NOMO-1 treated with DMSO at 0.1 percent for 48 hours (cell line): ENCODE results near the gene CSNK2A2.
A peak's percentile ranks its signal among the peaks of the same experiment; 100 is the strongest.

Source experiments
- DNase-seq: peaks from one replicate; lab custom pipeline; 2025; ENCODE audit not compliant: unreplicated experiment; lab: John Stamatoyannopoulos, UW

The CSNK2A2 gene

DNA sequence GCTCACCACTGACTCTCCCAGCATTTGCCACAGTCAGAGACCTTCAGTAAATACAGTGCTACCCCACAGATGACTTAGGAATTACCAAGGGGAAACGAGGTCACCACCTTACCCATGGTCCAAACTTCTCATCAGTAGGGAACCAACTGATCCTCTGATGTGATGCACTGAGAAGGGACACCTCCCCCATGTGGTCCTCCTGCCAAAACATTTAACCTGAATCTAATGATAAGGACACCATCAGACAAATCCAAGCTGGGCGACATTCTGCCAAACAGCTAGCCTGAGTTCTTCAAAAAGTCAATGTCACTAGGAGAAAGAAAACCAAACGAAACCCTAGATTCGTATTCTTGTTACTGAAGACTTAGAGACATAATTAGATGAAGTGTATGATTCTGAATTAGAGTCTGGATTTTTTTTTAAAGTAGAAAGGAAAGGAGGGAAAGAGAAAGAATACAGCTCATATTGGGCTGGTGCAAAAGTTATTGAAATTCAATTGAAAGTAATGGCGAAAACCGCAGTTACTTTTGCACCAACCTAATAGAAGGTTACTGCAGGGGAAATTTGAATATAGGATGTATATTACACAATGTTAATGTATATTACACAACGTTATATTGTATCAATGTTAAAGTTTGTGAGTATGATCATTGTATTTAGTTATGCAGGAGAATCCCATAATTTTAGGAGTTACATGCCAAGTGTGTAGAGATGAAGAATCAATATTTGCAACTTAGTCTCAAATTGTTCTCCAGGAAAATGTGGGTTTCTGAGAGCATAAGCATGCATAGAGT lies 2.3 kb upstream of the CSNK2A2 start:
- DNase-seq, result no peak

DNA sequence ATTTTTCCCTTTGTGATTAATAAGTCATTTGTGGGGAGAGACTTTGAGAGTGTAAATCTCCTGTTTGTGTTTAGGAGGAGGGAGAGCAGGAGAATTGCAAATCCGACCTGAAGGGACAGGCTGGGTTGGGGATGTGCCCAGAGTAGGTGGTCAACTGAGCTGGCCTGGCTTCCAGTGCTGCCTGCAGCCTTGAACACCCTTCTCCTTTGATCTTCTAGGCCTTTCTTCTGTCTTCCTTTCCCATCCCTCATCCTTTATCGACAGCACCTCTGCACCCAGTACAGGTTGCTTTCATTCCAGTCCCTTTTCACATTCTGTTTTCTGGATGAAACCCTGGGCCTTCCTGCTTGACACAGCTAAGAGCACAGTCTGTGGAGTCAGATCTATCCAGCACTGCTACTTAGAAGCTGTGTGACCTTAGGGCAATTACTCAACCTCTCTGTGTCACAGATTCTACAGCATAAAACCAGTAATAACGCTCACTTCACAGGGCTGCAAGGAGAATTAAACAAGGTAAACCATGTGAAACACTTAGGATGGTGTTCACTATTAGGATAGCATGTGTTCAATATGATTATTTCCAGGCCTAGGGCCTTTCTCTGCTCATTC lies 1.0 kb upstream of the CSNK2A2 start:
- no peak for DNase-seq

DNA sequence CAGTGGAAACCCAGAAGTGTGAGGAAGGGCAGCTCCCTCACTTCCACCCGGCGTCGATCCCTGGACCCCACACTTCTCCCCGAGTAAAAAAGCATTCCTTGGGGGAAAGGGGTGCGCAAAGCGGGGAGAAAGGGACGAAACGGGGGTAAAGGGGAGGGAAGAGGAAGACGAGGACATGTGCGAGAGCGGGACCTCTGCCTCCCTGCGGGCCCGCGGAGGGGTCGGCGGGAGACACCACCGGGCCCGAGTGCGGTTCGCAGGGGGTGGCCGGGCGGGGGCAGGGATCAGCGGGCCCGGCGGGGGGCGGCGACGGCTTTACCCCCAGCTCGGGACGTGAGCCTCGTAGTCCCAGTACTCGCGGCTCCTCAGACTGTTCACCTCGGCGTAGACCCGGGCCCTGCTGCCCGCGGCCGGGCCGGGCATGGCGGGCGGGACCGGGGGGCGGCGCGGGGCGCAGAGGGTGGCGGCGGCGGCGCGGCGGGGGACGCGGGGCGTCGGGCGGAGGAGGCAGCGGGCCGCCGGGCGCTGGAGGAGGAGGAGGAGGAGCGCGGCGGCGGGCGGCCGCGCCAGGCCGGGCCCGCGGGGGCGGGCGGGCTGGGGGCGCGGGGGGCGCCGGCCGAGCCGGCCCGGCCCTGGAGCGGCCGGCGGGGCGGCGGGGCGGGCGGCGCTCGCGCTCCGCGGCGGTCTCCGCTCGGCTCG lies 443 bp downstream of the CSNK2A2 start:
- peak; percentile 13 for DNase-seq

DNA sequence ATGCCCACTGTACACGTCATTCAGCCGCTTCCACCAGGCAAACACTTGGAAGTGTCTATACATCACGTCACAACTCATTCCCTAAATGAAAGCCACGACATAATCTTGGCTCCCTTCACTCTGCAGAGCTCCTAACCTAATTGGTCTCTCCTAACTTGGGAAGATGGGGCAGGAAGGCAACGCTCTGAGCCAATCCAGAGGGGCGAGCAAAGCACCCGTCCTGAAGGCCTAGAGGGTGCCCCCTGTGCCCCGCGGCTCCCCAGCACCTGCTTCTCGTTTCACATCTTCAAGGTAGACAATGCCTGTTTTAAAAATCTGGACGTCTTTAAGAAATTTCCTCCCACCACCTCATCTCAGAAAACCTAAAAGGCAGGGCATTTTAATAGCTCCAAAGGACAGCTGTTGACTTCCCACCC lies 1.0 kb downstream of the CSNK2A2 start:
- DNase-seq, result no peak

DNA sequence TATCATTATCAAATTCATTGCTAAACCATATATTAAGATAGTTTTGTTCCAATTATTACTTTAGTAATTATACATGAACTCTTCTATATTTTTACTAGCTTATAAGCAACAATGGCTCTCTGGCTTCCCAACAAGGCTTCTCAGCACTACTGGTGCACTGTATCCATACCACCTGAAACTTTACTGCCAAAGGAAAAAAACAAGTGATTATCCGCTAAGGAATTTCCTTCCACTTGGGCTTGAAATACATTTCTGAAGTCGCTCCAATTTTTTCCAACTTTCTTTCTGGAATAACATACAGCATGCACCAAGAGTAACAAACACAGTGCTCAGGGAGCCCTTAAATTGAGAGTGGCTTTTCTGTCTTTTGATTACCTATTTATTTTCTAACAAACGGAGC lies 2.1 kb downstream of the CSNK2A2 start:
- DNase-seq, result no peak

- no peak for DNase-seq
These were observed 2.6 kb downstream of the CSNK2A2 start for GRCh38 chr16:58195344-58195743.

DNA sequence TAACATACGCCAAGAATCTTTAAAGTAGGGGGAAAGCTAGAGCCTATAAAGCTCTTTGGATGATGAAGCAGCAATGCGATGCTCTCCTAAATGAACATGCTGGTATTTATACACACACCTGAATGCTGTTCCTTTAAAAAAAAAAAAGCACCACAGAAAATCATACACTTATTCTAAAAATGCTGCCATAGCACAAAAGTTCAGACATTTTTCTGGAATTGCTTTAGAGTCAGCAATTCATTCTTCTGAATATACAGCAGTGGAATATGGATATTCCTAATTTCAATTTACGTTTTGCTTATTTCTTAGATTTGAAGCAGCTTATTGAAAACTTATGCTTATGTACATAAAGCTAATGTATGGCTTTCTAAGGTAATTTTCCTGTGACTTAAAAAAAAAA lies 3.1 kb downstream of the CSNK2A2 start:
- no peak for DNase-seq

DNA sequence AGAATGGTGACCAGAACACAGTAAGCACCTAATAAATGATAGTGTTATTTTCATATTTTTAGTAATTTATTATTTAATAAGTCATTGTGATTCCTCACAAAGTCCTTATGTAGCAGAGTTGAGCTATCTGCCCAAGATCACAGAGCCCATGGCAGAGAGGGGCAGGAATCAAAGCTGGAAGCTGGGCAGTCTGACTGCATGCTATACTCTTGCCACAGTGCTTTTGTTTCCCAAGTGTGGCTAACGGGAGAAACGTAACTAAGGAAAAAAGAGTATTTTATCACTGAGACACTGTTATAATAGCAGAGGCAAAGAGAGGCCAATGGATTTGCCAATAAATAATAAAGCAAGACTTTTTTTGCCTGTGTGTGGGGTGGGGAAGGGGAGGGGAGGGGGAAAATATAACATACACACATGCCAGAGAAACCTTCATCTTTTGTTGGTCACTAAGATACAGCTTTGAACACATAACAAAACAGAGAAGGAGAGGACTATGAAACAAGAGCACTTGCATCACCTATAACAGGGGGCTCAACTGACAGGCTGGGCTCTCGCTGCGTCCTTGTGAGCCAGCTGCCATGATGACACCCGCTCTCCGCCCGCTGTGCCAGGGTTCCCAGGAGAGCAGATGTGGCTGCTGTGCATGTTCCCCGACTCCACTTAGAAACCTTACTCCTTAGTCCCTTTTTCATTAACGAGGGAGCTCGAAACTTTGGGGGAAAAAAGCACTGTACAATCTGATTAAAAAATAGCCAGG lies 10.1 kb downstream of the CSNK2A2 start:
- DNase-seq, result no peak

GRCh38 chr16:58187092-58187491 lies 10.8 kb downstream of the CSNK2A2 start:
- no peak for DNase-seq

GRCh38 chr16:58186176-58186944 lies 11.5 kb downstream of the CSNK2A2 start:
- DNase-seq, result no peak

DNA sequence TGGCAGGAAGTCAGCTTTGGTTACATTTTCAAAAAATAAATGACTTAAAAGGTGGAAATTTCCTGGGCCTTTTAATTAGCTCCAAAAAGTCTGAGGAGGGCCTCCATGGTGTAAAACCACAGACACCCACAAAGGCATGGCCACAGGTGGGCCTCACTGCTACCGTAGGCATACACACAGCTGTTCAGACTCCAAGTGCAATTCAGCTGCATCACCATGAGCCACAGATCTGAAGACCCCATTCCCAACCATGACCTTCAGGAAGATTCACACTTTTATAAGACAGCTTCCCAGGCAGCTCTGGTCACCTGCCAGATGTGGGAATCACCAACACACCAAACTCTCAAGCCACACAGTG lies 20.6 kb downstream of the CSNK2A2 start:
- no peak for DNase-seq

DNA sequence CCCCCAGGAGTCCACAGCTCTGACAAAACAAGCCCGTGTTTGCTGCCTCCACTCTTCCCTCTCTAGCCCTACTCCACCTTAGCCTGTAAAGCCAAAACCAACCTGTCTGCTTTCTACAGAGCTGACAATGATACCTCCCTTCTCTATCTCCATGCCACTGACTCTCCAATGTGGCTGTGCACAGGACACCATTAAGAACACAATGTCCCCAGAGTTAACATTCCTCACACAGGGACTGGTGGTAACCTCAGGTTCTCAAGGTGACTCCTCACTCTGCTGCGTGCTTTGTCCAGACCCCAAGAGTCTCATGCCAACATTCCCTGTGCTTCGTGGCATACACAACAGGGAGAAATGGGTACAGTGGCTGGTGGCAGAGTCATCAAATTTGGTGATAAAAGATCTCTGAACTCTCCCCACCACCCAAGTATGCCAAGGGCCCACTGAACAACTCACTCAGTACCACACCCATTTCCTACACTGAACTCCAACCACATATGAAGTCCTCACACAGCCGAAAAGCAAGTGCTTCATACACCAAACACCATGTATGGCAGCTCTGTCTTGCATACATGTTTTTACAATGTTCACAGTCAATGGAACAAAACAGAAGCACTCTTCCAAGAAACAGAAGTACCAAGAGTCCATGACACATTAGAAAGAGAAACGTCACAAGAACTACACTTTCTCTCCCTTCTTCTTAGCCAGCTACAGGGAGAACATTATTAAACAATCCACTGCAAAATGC lies 21.1 kb downstream of the CSNK2A2 start:
- no peak for DNase-seq

- DNase-seq, result no peak
These were observed 27.7 kb downstream of the CSNK2A2 start for GRCh38 chr16:58170223-58170622.

GRCh38 chr16:58160855-58161254 lies 37.1 kb downstream of the CSNK2A2 start:
- DNase-seq, result no peak

DNA sequence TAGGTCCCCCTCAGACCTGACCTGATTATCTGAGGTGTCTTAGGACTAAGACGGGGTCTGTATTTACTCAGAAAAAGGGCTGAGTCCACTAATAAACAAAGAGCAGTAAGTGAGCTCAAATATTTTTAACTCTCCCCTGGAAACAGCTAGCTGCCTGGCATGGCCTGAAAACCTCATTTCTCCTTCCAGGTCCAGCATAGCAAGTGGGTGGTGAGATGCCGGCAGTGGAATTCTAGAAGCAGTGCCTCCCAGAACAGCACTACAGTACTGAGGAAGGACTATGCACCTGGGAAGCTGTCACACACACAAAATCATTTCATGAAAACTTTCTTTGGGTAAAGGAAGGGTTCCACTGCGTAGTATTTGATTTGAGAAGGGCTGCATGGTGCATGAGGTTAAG lies 39.2 kb downstream of the CSNK2A2 start:
- DNase-seq, result no peak

GRCh38 chr16:58157951-58158540 lies 39.9 kb downstream of the CSNK2A2 start:
- no peak for DNase-seq

DNA sequence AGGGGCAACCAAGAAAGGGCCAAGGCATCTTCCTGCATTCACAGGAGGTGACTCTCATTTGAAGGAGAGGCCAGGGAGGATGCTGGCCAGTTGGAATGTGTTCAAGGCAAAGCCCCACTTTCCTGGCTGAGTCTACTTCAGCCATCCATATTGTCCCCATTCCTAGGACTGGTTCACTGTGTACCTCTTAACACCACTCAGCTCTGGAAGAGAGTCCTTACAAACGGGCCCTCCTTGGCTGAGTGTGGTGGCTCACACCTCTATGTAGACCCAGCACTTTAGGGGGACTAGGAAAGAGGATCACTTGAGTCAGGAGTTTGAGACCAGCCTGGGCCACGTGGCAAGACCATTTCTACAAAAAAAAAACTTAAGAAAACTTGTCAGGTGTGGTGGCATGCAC lies 40.7 kb downstream of the CSNK2A2 start:
- DNase-seq, result no peak

GRCh38 chr16:58155839-58156238 lies 42.1 kb downstream of the CSNK2A2 start:
- DNase-seq, result no peak

GRCh38 chr16:58154345-58154744 lies 43.6 kb downstream of the CSNK2A2 start:
- no peak for DNase-seq
